Measurements from ENCODE around the gene COMMD4. TPM values are rescaled to one million over a fixed set of nuclear protein-coding genes. Genes with fewer than 3 reads are reported as not detected.

Gene COMMD4
- polyA plus RNA-seq, 3 donors = 41.1 to 63.1 (median 41.3) TPM

GRCh38 chr15:75360856-75361255 is 25.0 kb downstream of the COMMD4 start:
- intact Hi-C loops (cut with micrococcal nuclease) = no loop called here
- Histone ChIP-seq H3K9me3 (replicated peaks in 1 of 2; ENCODE audit: control insufficient read depth in 1 of 2, insufficient read depth in 1 of 2, low read length in 2 of 2) (no peaks in the 10 kb centered on the region), H3K27me3 (ENCODE audit: control insufficient read depth in 2 of 2, insufficient read depth in 2 of 2, low read length in 2 of 2) (no peaks in the 10 kb centered on the region), H4K20me1 (ENCODE audit: insufficient read depth, low read length) (peaks cover 45% of the 10 kb centered on the region), H3K4me2 (replicated peaks; ENCODE audit: extremely low read depth, low read length, poor library complexity, severe bottlenecking) (no peak overlapping the region), H3K4me1 (ENCODE audit: control insufficient read depth in 1 of 2, insufficient read depth in 2 of 2, low read length in 2 of 2) (no peaks in the 10 kb centered on the region), H3K9ac (ENCODE audit: insufficient read depth, low read length, poor library complexity, severe bottlenecking) (no peak overlapping the region), H2AFZ (ENCODE audit: insufficient read depth, low read depth, low read length, poor library complexity, severe bottlenecking) (no peak overlapping the region), H3K27ac (ENCODE audit: low read depth in 1 of 2, low read length in 2 of 2) (no peak overlapping the region), H3K36me3 (replicated peaks in 1 of 2; ENCODE audit: control insufficient read depth in 1 of 2, insufficient read depth in 2 of 2, low read length in 2 of 2) (peaks cover 89 to 98% of the 10 kb centered on the region in 2 donors), H3K4me3 (replicated peaks in 1 of 3; ENCODE audit: low read depth in 2 of 3, low read length in 3 of 3) (no peak overlapping the region), H3K79me2 (ENCODE audit: insufficient read depth, low read length) (no peaks in the 10 kb centered on the region)
- Mint-ChIP-seq H3K9me3 (no peaks in the 10 kb centered on the region), H3K4me1 (no peaks in the 10 kb centered on the region), H3K4me3 (no peak overlapping the region), H3K27ac (peak overlapping the region in 1 of 7 donors; percentile 75), H3K36me3 (peaks cover 66 to 99% of the 10 kb centered on the region in 2 donors), H3K27me3 (ENCODE audit: low read depth in 3 of 3) (peaks cover 0 to 2% (median 1%) of the 10 kb centered on the region in 3 donors)
- WGBS (ENCODE audit: insufficient coverage) = 98% methylated on average over 4 of the region's 7 CpGs
- no peak for DNase-seq
- TF ChIP-seq CTCF (IDR thresholded peaks at IDR 0.05) = no peak

- H3K36me3 ChIP-seq (replicated peaks in 1 of 2; ENCODE audit: control insufficient read depth in 1 of 2, insufficient read depth in 2 of 2, low read length in 2 of 2) = peaks cover 89 to 98% of the 10 kb centered on the region in 2 donors
- H3K79me2 ChIP-seq (ENCODE audit: insufficient read depth, low read length) = no peaks in the 10 kb centered on the region
- no peak for DNase-seq
- no peak overlapping the region for H3K4me2 ChIP-seq (replicated peaks; ENCODE audit: extremely low read depth, low read length, poor library complexity, severe bottlenecking)
- no peaks in the 10 kb centered on the region for H3K4me1 ChIP-seq (ENCODE audit: control insufficient read depth in 1 of 2, insufficient read depth in 2 of 2, low read length in 2 of 2)
- peaks cover 0 to 2% (median 1%) of the 10 kb centered on the region in 3 donors for H3K27me3 Mint-ChIP-seq (ENCODE audit: low read depth in 3 of 3)
- H3K9ac ChIP-seq (ENCODE audit: insufficient read depth, low read length, poor library complexity, severe bottlenecking) = no peak overlapping the region
- no peaks in the 10 kb centered on the region for H3K4me1 Mint-ChIP-seq
- no peak for TF ChIP-seq CTCF (IDR thresholded peaks at IDR 0.05)
- no peak overlapping the region for H3K4me3 ChIP-seq (replicated peaks in 1 of 3; ENCODE audit: low read depth in 2 of 3, low read length in 3 of 3)
- H3K27ac Mint-ChIP-seq = peak overlapping the region in 3 of 7 donors; percentile 10 to 54 (median 21)
- no peak overlapping the region for H3K27ac ChIP-seq (ENCODE audit: low read depth in 1 of 2, low read length in 2 of 2)
- H3K4me3 Mint-ChIP-seq = no peak overlapping the region
- intact Hi-C loops (cut with micrococcal nuclease) = no loop called here
- H3K36me3 Mint-ChIP-seq = peaks cover 61 to 99% of the 10 kb centered on the region in 2 donors
- 98% methylated on average over 9 of the region's 10 CpGs for WGBS (ENCODE audit: insufficient coverage)
- no peak overlapping the region for H2AFZ ChIP-seq (ENCODE audit: insufficient read depth, low read depth, low read length, poor library complexity, severe bottlenecking)
- no peaks in the 10 kb centered on the region for H3K9me3 Mint-ChIP-seq
- no peaks in the 10 kb centered on the region for H3K9me3 ChIP-seq (replicated peaks in 1 of 2; ENCODE audit: control insufficient read depth in 1 of 2, insufficient read depth in 1 of 2, low read length in 2 of 2)
- no peaks in the 10 kb centered on the region for H3K27me3 ChIP-seq (ENCODE audit: control insufficient read depth in 2 of 2, insufficient read depth in 2 of 2, low read length in 2 of 2)
- H4K20me1 ChIP-seq (ENCODE audit: insufficient read depth, low read length) = peaks cover 51% of the 10 kb centered on the region
Observed at GRCh38 chr15:75361361-75361988, 25.6 kb downstream of the COMMD4 start.
